Vagina (tissue), 2 donors: ENCODE data around the gene SLC7A4. TPM values are rescaled to one million over a fixed set of nuclear protein-coding genes. Genes with fewer than 3 reads are reported as not detected.

Experiments
- DNase-seq, 2 donors: peaks; one replicate each; pipeline ENCODE4 v3.0.0-alpha.2; 2017; ENCODE audit errors: extremely low spot score in 2 of 2
- H3K27ac ChIP-seq: fragments of 200-600 bp; sonication (generic); one replicate; pipeline ENCODE4 v1.5.1; 2019
- H3K27me3 ChIP-seq: fragments of 200-600 bp; sonication (generic); one replicate; pipeline ENCODE4 v1.5.1; 2019
- H3K36me3 ChIP-seq, 2 donors: fragments of 200-600 bp; sonication (generic); one replicate each; pipeline ENCODE4 v1.5.1; 2017 to 2019
- H3K4me1 ChIP-seq: fragments of 200-600 bp; sonication (generic); one replicate; pipeline ENCODE4 v1.5.1; 2019
- H3K4me3 ChIP-seq, 2 donors: fragments of 200-600 bp; sonication (generic); 1 replicate in 1 of 2; 2 replicates in 1 of 2; pipeline ENCODE4 v1.5.1; 2016 to 2019
- H3K9me3 ChIP-seq: fragments of 200-600 bp; sonication (generic); one replicate; pipeline ENCODE4 v1.5.1; 2019
- CTCF ChIP-seq, 3 experiments: fragments of 450-650 bp in 2 of 3; fragments of 200-600 bp in 1 of 3; sonication (generic) in 1 of 3; IDR thresholded peaks; one replicate each; pipeline ENCODE4 v1.5.1; 2017 to 2019; ENCODE audit warnings: antibody characterized with exemption in 3 of 3, mild to moderate bottlenecking in 2 of 3, moderate library complexity in 2 of 3
- POLR2A ChIP-seq, 2 donors: fragments of 450-650 bp; IDR thresholded peaks; one replicate each; pipeline ENCODE4 v1.6.1; 2017; ENCODE audit warnings: antibody characterized with exemption in 2 of 2, mild to moderate bottlenecking in 2 of 2, moderate library complexity in 2 of 2
- POLR2AphosphoS5 ChIP-seq, 2 donors: sonication (generic); formaldehyde crosslinking; IDR thresholded peaks; one replicate each; pipeline ENCODE4 v1.9.0; 2017; ENCODE audit warnings: antibody characterized with exemption in 2 of 2, mild to moderate bottlenecking in 2 of 2, low read depth in 1 of 2; ENCODE audit not compliant: insufficient read depth in 1 of 2
- intact Hi-C: fragments of 100-400 bp; cut with DNase I; formaldehyde crosslinking; loops from one replicate; pipeline ENCODE4 v1.15.1; 2023
- total RNA-seq: library from RNA; depleted of rRNA; stranded (reverse); fragments of >200 nt; gene quantifications from one replicate; pipeline ENCODE4 v1.2.3, GENCODE V29; 2016

The SLC7A4 gene
- total RNA-seq, 1 donor from 2014 or later, result 0.98 TPM

GRCh38 chr22:20992456-20993303 is 39.7 kb downstream of the SLC7A4 start:
- no peak overlapping the region for H3K27ac ChIP-seq
- H3K9me3 ChIP-seq, result no peaks in the 10 kb centered on the region
- no peak for TF ChIP-seq CTCF (IDR thresholded peaks at IDR 0.05)
- TF ChIP-seq POLR2A (IDR thresholded peaks at IDR 0.05), result no peak
- no peak for TF ChIP-seq POLR2AphosphoS5 (IDR thresholded peaks at IDR 0.05; ENCODE audit: insufficient read depth in 1 of 2, low read depth in 1 of 2)
- no peak overlapping the region for H3K4me3 ChIP-seq
- intact Hi-C loops, result no loop called here
- no peaks in the 10 kb centered on the region for H3K4me1 ChIP-seq
- no peak for DNase-seq
- no peaks in the 10 kb centered on the region for H3K27me3 ChIP-seq
- H3K36me3 ChIP-seq, result peaks cover 0 to 33% of the 10 kb centered on the region in 2 donors

- Histone ChIP-seq H3K27me3 (no peaks in the 10 kb centered on the region), H3K36me3 (peaks cover 0 to 32% of the 10 kb centered on the region in 2 donors), H3K27ac (no peak overlapping the region), H3K9me3 (no peaks in the 10 kb centered on the region), H3K4me3 (no peak overlapping the region), H3K4me1 (no peaks in the 10 kb centered on the region)
- intact Hi-C loops, result no loop called here
- DNase-seq, result no peak
- TF ChIP-seq CTCF (IDR thresholded peaks at IDR 0.05), result no peak
- TF ChIP-seq POLR2AphosphoS5 (IDR thresholded peaks at IDR 0.05; ENCODE audit: insufficient read depth in 1 of 2, low read depth in 1 of 2), result no peak
- no peak for TF ChIP-seq POLR2A (IDR thresholded peaks at IDR 0.05)
Observed at GRCh38 chr22:20992056-20992442, 40.3 kb downstream of the SLC7A4 start.

- H3K36me3 ChIP-seq, result peaks cover 0 to 26% of the 10 kb centered on the region in 2 donors
- TF ChIP-seq POLR2A (IDR thresholded peaks at IDR 0.05) (no peak), CTCF (IDR thresholded peaks at IDR 0.05) (no peak), POLR2AphosphoS5 (IDR thresholded peaks at IDR 0.05; ENCODE audit: insufficient read depth in 1 of 2, low read depth in 1 of 2) (no peak)
- no peaks in the 10 kb centered on the region for H3K27me3 ChIP-seq
- H3K27ac ChIP-seq, result no peak overlapping the region
- H3K4me3 ChIP-seq, result no peak overlapping the region
- intact Hi-C loops, result no loop called here
- no peak for DNase-seq
- no peaks in the 10 kb centered on the region for H3K9me3 ChIP-seq
- H3K4me1 ChIP-seq, result no peaks in the 10 kb centered on the region
Observed at GRCh38 chr22:20991252-20992055, 40.9 kb downstream of the SLC7A4 start.

GRCh38 chr22:20990184-20991180 is 41.9 kb downstream of the SLC7A4 start:
- Histone ChIP-seq H3K27me3 (no peaks in the 10 kb centered on the region), H3K9me3 (no peaks in the 10 kb centered on the region), H3K36me3 (peaks cover 0 to 23% of the 10 kb centered on the region in 2 donors), H3K4me1 (no peaks in the 10 kb centered on the region), H3K4me3 (no peak overlapping the region), H3K27ac (no peak overlapping the region)
- intact Hi-C loops, result no loop called here
- DNase-seq, result no peak
- no peak for TF ChIP-seq POLR2AphosphoS5 (IDR thresholded peaks at IDR 0.05; ENCODE audit: insufficient read depth in 1 of 2, low read depth in 1 of 2)
- TF ChIP-seq POLR2A (IDR thresholded peaks at IDR 0.05), result no peak
- no peak for TF ChIP-seq CTCF (IDR thresholded peaks at IDR 0.05)
